ENCODE data around the gene ITGB2. TPM values are rescaled to one million over a fixed set of nuclear protein-coding genes. Genes with fewer than 3 reads are reported as not detected.

The ITGB2 gene
- total RNA-seq, 2 donors from 2014 or later, result 13.1 to 27.1 TPM

DNA sequence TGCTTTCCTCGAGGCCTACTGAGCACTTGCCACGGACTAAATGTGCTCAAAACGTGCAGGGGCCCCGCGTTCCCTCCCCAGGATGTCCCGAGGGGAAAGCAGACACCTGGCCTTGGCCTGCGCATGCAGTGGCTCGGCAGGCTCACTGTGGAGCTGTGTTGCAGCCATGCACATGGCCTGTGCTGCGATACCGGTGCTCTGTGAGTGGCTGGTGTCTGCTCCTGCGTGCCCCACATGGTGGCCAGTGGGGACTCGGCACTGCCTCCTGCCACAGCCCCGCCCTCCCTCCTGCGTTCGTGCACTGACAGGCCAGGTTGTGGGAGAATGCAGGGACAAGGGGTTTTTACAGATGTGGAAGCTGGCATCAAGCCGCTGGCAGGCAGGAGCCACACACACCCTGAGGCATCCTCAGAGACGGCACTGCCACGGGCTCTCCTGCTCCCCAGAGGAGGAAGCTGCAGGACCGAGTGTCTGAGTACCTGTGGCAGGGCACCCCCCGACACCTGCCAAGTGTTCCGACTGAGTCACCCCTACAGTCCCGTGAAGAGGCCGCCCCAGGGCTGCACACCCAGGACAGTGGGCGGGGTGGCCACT lies 30.3 kb downstream of the ITGB2 start:
- TF ChIP-seq, protein P1, sequence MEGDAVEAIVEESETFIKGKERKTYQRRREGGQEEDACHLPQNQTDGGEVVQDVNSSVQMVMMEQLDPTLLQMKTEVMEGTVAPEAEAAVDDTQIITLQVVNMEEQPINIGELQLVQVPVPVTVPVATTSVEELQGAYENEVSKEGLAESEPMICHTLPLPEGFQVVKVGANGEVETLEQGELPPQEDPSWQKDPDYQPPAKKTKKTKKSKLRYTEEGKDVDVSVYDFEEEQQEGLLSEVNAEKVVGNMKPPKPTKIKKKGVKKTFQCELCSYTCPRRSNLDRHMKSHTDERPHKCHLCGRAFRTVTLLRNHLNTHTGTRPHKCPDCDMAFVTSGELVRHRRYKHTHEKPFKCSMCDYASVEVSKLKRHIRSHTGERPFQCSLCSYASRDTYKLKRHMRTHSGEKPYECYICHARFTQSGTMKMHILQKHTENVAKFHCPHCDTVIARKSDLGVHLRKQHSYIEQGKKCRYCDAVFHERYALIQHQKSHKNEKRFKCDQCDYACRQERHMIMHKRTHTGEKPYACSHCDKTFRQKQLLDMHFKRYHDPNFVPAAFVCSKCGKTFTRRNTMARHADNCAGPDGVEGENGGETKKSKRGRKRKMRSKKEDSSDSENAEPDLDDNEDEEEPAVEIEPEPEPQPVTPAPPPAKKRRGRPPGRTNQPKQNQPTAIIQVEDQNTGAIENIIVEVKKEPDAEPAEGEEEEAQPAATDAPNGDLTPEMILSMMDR (IDR thresholded peaks at IDR 0.05), result no peak
- H3K4me1 ChIP-seq, result no peaks in the 10 kb centered on the region
- intact Hi-C loops (cut with DNase I), result loop anchor here (2.0 kb wide), 1 partner anchor 42 kb away; no protein-coding TSS in a partner anchor
- H3K9me3 ChIP-seq, result no peaks in the 10 kb centered on the region
- no peaks in the 10 kb centered on the region for H3K27me3 ChIP-seq
- no peak overlapping the region for H3K9ac ChIP-seq (ENCODE audit: low read depth in 2 of 2, low read length in 2 of 2)
- no peak overlapping the region for H3K4me3 ChIP-seq
- no peak overlapping the region for H3K27ac ChIP-seq
- no peak for DNase-seq
- no peaks in the 10 kb centered on the region for H3K36me3 ChIP-seq

DNA sequence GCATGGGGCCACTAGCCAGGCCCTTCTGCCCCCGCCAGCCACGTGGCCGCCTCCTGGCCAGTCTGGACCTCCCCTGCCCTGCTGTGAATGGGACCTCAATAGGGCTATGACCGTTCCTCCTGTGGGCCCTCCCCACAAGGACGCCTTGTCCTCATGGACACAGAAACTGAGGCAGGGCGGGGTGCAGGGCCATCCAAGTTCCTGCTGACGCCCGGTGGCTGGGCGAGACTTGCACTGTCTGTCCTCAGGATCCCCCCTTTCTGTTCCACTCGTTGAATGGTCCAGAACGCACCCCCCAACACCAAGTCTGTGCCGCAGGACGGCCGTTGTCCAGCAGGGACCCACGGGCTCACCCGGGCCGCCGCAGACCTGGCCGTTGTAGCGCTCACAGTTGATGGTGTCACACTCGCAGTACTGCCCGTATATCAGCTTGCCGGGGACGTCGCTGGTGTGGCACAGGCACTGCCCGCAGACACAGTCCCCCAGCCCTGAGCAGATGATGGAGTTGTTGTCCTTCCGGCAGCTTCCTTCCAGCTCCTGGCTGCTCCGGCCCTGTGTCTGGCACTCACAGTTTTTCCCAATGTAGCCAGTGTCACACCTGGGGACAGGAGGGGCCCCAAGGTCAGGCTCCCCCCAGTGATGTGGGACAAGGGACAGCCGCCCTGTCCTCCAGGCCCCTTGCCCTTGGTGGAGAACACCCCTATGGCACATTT lies 30.9 kb downstream of the ITGB2 start:
- no peak for DNase-seq
- intact Hi-C loops (cut with DNase I), result loop anchor here (2.0 kb wide), 1 partner anchor 43 kb away; no protein-coding TSS in a partner anchor
- Histone ChIP-seq H3K36me3 (no peaks in the 10 kb centered on the region), H3K4me3 (no peak overlapping the region), H3K9ac (ENCODE audit: low read depth in 2 of 2, low read length in 2 of 2) (no peak overlapping the region), H3K27me3 (no peaks in the 10 kb centered on the region), H3K9me3 (no peaks in the 10 kb centered on the region), H3K4me1 (no peaks in the 10 kb centered on the region), H3K27ac (no peak overlapping the region)
- TF ChIP-seq, protein P1 (IDR thresholded peaks at IDR 0.05), result no peak

DNA sequence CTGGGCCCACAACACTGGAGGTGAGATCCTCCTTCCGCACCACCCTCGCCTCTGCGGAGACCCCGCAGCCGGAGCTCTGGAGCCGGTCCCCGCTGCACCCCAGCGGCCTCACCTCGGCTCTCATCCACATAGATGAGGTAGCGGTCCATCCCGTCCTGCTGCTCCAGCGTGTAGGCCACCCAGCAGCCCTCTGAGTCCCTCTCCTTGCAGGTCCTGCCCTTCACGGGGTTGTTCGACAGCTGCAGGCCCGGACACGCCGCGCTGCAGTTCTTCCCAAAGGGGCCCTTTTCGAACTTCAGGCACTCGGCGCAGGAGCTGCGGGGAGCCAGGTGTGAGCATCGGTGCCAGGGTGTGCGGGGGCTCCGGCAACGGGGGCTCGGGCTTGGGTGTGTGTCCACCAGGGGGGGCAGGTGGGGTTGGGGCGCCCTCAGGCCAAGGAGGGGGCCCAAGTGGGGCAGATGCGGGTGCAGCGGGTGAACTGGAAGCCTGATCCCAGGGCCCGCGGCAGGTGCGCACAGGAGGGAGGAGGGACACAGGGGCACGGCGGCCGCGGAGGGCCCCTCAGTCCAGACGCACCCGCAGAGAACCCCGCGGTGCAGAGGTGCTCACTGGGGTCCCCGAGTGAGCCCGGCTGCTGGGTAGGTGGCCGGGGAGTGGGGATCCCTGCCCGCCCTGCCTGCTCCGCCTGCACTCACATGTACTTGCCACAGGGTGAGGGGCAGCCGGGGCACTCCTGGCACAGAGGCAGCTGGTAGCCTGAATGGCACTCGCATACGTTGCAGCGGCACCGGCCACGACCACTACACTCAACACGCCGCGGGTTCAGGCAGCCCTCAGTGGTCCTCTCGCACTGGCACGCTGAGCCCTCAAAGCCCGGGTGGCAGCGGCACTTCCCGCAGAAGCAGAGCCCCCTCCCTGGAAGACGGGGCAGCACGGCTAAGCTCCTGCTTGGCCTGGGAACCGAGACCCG lies 31.8 kb downstream of the ITGB2 start:
- DNase-seq, result no peak
- Histone ChIP-seq H3K9ac (ENCODE audit: low read depth in 2 of 2, low read length in 2 of 2) (no peak overlapping the region), H3K4me1 (no peaks in the 10 kb centered on the region), H3K27me3 (no peaks in the 10 kb centered on the region), H3K9me3 (no peaks in the 10 kb centered on the region), H3K4me3 (no peak overlapping the region), H3K36me3 (no peaks in the 10 kb centered on the region), H3K27ac (no peak overlapping the region)
- TF ChIP-seq, protein P1 (IDR thresholded peaks at IDR 0.05), result no peak
- intact Hi-C loops (cut with DNase I), result no loop called here

DNA sequence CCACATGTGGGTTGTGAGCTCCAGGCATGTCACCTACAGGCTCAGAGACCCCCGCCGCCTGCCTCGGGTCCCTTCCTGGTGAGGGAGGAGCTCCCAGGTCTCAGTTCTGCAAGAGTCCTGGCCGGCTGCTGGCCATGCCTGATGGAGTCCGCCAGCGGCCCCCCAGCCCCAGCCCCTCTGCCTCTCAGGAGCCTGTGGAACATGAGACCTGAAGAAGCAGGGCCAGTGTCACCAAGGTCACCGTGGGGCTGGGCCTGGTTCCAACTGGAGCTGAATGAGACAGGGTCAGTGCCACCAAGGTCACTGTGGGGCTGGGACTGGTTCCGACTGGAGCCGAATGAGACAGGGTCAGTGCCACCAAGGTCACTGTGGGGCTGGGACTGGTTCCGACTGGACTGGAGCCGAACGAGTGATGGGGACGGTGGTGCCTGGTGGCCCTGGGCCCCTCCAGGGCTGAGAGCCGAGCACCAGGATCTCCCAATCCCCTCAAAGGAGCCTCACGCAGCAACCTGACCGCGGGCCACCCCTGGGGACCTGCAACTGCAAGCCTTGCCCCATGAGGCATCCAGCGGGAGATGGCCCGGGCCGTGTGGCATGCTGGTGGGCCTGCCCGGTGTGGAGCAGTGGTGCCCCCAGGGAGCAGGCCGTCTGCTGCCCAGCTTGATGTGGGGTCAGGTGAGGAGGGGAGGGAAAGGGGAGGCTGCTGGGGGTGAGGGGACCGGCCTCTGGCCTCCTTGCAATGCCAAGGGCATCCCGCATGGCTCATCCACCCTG lies 32.7 kb downstream of the ITGB2 start:
- H3K27me3 ChIP-seq, result no peaks in the 10 kb centered on the region
- no peaks in the 10 kb centered on the region for H3K36me3 ChIP-seq
- H3K9ac ChIP-seq (ENCODE audit: low read depth in 2 of 2, low read length in 2 of 2), result no peak overlapping the region
- intact Hi-C loops (cut with DNase I), result no loop called here
- H3K9me3 ChIP-seq, result no peaks in the 10 kb centered on the region
- H3K4me1 ChIP-seq, result no peaks in the 10 kb centered on the region
- no peak for DNase-seq
- TF ChIP-seq, protein P1 (IDR thresholded peaks at IDR 0.05), result no peak
- no peak overlapping the region for H3K27ac ChIP-seq
- H3K4me3 ChIP-seq, result no peak overlapping the region
